ENCODE results near the gene MAGI2. TPM values are rescaled to one million over a fixed set of nuclear protein-coding genes. Genes with fewer than 3 reads are reported as not detected.
"Not testable (repeated sequence)": the region's sequence is repeated elsewhere in the genome, so short reads cannot be mapped to it uniquely, and the experiment has no call there.

The MAGI2 gene
- total RNA-seq, 6 experiments from 2014 or later: 7.1 to 9.8 (median 8.5) TPM

- no peaks in the 10 kb centered on the region for H3K36me3 Mint-ChIP-seq (ENCODE audit: low read depth)
- no peak for TF ChIP-seq CTCF (IDR thresholded peaks at IDR 0.05)
These were observed 1146.8 kb downstream of the MAGI2 start for GRCh38 chr7:78306634-78307033.

GRCh38 chr7:78301407-78301806 lies 1152.1 kb downstream of the MAGI2 start:
- TF ChIP-seq CTCF (IDR thresholded peaks at IDR 0.05): no peak
- peak overlapping the region; percentile 74 for H3K4me3 Mint-ChIP-seq
- H3K36me3 Mint-ChIP-seq (ENCODE audit: low read depth): no peaks in the 10 kb centered on the region; the same call in 1 of the 2 replicates
- peak; percentile 72 for DNase-seq
- H3K4me1 Mint-ChIP-seq (ENCODE audit: low read depth): peaks cover 17% of the 10 kb centered on the region
- H3K9me3 Mint-ChIP-seq: no peaks in the 10 kb centered on the region
- no peaks in the 10 kb centered on the region for H3K27me3 Mint-ChIP-seq (ENCODE audit: insufficient read depth)
- peak overlapping the region; percentile 85; the same call in 1 of the 2 replicates for H3K27ac Mint-ChIP-seq

More at GRCh38 chr7:78306634-78307033, 1146.8 kb downstream of the MAGI2 start:
- Mint-ChIP-seq H3K4me1 (ENCODE audit: low read depth) (peaks cover 9% of the 10 kb centered on the region), H3K9me3 (no peaks in the 10 kb centered on the region), H3K27me3 (ENCODE audit: insufficient read depth) (no peaks in the 10 kb centered on the region; the same call in 1 of the 2 replicates), H3K27ac (no peak overlapping the region), H3K4me3 (no peak overlapping the region)
- no peak for DNase-seq

GRCh38 chr7:78299088-78299487 lies 1154.4 kb downstream of the MAGI2 start:
- TF ChIP-seq CTCF (IDR thresholded peaks at IDR 0.05): no peak
- DNase-seq: peak; percentile 54
- peak overlapping the region; percentile 79 for H3K27ac Mint-ChIP-seq

GRCh38 chr7:78296644-78297371 lies 1156.7 kb downstream of the MAGI2 start:
- Mint-ChIP-seq H3K4me3 (no peak overlapping the region), H3K36me3 (ENCODE audit: low read depth) (peaks cover 9% of the 10 kb centered on the region; the same call in 1 of the 2 replicates), H3K4me1 (ENCODE audit: low read depth) (peaks cover 35% of the 10 kb centered on the region), H3K27me3 (ENCODE audit: insufficient read depth) (no peaks in the 10 kb centered on the region), H3K9me3 (no peaks in the 10 kb centered on the region; the same call in 1 of the 2 replicates), H3K27ac (peak overlapping the region; percentile 78; the same call in 1 of the 2 replicates)
- no peak for TF ChIP-seq CTCF (IDR thresholded peaks at IDR 0.05)
- DNase-seq: no peak

More at GRCh38 chr7:78299088-78299487, 1154.4 kb downstream of the MAGI2 start:
- Mint-ChIP-seq H3K9me3 (no peaks in the 10 kb centered on the region), H3K27me3 (ENCODE audit: insufficient read depth) (no peaks in the 10 kb centered on the region), H3K36me3 (ENCODE audit: low read depth) (no peaks in the 10 kb centered on the region; the same call in 1 of the 2 replicates), H3K4me3 (no peak overlapping the region), H3K4me1 (ENCODE audit: low read depth) (peaks cover 35% of the 10 kb centered on the region)

GRCh38 chr7:78296046-78296597 lies 1157.3 kb downstream of the MAGI2 start:
- DNase-seq: peak; percentile 39
- Mint-ChIP-seq H3K27ac (peak overlapping the region; percentile 78), H3K9me3 (no peaks in the 10 kb centered on the region; the same call in 1 of the 2 replicates), H3K36me3 (ENCODE audit: low read depth) (peaks cover 9% of the 10 kb centered on the region; the same call in 1 of the 2 replicates), H3K4me1 (ENCODE audit: low read depth) (peaks cover 35% of the 10 kb centered on the region), H3K4me3 (peak overlapping the region; percentile 50), H3K27me3 (ENCODE audit: insufficient read depth) (no peaks in the 10 kb centered on the region)
- no peak for TF ChIP-seq CTCF (IDR thresholded peaks at IDR 0.05)

GRCh38 chr7:78289471-78289870 lies 1164.0 kb downstream of the MAGI2 start:
- not testable (repeated sequence) for H3K27me3 Mint-ChIP-seq (ENCODE audit: insufficient read depth); H3K9me3 Mint-ChIP-seq; H3K4me3 Mint-ChIP-seq
- Mint-ChIP-seq H3K4me1 (ENCODE audit: low read depth) (peaks cover 32% of the 10 kb centered on the region), H3K36me3 (ENCODE audit: low read depth) (peaks cover 26% of the 10 kb centered on the region), H3K27ac (peak overlapping the region; percentile 51)
- DNase-seq: peak; percentile 62

Measured in HFFc6 (cell line).